Globus pallidus (tissue), 1 donor: ENCODE results near the gene MRM1.
"Not testable (repeated sequence)": the region's sequence is repeated elsewhere in the genome, so short reads cannot be mapped to it uniquely, and the experiment has no call there.

Source experiments
- DNase-seq: peaks from one replicate; pipeline ENCODE4 v3.0.0-alpha.2; 2015; ENCODE audit warnings: low spot score

MRM1 gene

DNA sequence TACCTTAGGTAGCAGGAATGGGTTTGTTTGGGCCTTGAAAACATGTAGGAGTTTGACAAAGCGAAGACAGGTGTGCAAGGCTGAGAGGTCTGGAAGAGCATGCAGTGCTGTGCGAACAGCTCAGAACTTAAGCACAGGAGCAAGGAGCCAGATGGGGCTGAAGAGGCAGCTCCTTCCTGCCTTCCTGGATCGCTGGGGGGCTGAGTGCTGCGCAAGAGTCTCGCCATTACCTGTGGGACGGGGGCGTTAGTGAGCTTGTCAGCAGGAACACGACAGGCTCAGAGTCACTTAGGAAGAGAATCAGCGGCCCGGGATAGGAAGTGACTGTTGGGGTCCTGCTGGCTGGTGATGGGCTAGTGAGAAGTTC, 464 bp upstream of the MRM1 start:
- no peak for DNase-seq

DNA sequence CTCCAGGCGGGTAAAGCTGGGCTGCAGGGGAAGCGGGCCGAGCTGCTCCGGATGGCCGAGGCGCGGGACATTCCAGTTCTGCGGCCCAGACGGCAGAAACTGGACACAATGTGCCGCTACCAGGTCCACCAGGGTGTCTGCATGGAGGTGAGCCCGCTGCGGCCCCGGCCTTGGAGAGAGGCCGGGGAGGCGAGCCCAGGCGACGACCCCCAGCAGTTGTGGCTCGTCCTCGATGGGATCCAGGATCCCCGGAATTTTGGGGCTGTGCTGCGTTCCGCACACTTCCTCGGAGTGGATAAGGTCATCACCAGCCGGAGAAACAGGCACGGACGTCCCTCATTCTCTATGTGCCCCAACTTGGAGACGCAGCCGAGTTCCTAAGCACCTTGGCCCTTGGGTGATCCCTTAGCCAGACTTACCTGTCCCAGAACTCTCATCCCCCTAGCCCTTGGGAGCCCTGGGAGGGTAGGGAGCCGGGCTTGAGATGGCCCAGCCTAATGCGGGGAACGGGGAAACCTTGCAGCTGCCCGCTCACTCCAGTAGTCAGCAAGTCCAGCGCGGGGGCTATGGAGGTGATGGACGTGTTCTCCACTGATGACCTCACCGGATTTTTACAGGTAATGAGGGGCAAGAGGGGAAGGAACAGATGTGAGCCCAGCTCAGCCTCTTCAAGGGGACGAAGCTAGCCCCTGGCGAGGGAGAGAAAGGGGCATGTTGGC, 806 bp downstream of the MRM1 start:
- DNase-seq: no peak

DNA sequence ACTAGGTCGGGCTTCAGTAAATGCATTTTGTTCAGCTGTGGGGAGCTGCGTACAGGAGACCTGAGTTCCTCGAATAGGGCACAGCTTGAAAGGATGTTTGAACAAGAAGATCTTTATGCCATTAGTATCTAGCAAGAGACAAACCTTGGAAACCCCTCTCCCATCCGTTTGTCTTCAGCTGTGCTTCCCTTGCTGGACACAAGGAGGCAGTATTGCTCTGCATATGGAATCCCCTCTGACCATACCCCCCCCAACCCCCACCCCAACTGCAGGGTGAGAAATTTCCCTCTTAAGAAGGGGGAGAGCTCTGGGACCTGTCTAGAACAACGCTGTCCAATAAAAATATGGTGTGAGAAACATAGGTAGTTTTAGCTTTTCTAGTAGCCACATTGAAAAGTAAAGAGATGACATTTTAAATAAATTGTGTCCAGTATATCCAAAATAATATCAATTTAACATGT, 1.6 kb downstream of the MRM1 start:
- peak; percentile 33 for DNase-seq

- not testable (repeated sequence) for DNase-seq
These were observed 3.6 kb downstream of the MRM1 start for GRCh38 chr17:36605028-36605427.

- DNase-seq: no peak
These were observed 6.9 kb downstream of the MRM1 start for GRCh38 chr17:36608280-36608679.

DNA sequence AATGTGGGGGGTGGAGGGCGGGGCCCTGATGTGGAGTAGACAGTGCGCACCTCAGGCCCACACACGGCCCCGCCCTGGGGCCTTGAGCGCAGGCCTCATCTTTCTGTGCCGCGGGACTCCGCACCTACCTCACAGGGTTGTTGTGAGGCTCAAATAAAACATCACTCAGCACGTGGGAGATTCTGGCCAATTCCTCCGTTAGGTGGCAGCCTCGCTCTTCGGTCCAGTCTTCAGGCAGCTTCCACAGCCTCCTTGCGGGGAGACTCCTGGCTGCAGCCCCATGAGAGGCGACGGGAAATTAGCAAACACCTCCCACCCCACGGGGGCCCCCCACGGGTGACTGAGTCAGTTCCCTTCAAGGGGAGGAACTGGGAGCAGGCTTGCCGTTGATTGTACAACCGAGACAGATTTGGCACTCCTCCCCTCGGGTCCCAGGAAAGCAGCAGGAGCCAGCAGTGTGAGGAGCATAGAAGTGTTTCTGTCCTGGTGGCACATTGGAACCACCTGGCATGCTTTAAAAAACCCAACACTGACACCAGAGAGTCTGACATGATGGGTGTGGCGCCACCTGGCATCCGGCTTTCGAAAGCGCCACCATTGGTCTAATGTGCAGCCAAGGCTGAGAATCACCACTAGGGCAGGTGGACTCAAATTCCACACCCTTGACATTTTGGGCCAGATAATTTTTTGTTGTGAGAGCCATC, 7.6 kb downstream of the MRM1 start:
- no peak for DNase-seq

- DNase-seq: no peak
These were observed 8.1 kb downstream of the MRM1 start for GRCh38 chr17:36609498-36609862.

DNA sequence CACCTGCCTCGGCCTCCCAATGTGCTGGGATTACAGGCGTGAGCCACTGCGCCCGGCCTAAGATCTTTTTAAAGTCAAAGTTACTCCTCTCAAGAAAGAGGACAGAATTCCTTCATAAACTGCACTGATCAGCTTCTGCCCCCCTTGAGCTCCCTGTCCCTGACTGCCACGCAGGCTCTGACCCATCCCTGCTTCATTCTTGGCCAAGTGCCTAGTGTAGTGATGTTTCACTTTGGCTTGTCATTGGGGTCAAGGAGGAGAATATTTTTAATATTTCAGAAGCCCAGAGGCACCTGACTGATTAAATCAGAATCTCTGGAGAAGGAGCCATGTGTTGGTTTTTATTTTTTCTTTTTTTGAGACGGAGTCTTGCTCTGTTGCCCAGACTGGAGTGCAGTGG, 9.1 kb downstream of the MRM1 start:
- no peak for DNase-seq

- no peak for DNase-seq
These were observed 10.1 kb downstream of the MRM1 start for GRCh38 chr17:36611345-36612072.

- DNase-seq: no peak
These were observed 10.9 kb downstream of the MRM1 start for GRCh38 chr17:36612323-36612722.

GRCh38 chr17:36613155-36613554, 11.8 kb downstream of the MRM1 start:
- DNase-seq: no peak

DNA sequence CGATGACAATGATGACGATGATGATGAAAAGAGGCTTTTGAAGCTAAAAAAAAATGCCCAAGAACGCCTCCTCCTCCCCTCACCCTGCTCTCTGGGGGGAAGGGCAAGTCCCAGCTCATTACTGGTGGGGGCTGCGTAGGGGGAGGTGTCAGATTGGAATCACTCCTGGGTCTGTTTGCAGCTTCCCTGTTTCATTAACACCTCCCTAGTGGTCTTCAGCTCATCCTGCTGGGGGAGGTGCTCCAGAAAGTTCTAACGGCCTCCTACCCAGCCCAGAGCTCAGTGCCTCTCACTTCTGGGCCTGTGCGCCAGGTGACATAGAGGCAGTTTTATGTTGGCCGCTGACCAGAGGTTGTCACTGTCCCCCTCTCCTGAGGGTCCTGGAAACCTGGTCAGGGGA, 12.7 kb downstream of the MRM1 start:
- no peak for DNase-seq

DNA sequence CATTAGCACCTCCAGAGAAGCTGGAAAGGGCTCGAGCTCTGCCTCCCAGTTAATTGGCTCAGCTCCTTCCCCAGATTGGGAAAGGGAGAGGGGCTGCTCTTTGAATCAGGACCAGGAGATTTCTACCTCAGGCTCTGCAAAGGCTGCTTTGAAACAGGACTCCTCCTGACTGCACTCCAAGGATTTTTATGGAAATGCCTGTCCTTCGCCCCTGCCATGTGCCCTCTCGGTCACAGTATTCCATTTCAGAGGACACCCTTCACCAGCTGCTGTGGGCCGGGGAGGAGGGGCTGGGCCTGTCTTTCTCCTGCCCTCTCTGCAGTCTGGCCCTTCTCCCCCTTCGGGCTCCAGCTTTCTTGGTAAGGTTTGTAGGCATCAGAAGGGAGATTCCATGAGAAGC, 13.6 kb downstream of the MRM1 start:
- DNase-seq: no peak

DNA sequence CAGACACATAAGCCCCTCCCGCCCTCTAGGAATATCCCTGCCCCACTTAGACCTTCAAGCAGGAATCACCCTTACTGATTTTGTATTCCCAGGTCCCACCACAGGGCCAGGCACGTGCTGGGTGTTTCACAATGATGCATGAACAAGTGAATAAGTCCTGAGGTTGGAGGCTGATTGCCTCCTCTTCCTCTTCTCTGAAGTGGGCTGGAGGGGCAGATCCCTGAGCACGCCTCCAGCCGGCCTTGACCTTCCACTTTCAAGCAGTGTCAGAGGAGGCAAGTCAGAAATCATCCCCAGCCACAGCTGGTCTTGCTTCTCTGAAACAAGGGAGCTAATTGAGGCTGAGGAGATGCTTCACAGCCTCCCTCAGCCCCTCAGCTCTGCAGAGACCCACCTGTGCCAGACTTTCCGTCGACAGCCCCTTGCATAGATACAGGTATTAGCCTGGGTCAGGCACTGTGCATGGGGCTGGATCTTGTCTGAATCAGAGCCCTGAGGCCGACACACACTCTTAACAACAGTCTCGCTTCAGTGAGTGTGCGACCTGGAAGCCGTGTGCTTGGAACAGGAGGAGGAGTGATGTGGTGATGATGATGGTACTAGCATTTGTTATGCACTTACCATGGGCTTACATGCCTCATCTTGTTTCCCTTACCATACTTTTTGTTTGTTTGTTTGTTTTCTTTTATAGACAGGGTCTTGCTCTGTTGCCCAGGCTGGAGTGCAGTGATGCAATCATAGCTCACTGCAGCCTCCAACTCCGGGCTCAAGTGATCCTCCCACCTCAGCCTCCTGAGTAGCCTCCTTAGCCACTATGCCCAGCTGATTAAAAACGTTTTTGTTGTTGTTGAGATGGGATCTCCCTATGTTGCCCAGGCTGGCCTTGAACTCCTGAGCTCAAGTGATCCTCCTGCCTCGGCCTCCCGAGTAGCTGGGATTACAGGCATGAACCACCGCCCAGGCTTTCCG, 15.0 kb downstream of the MRM1 start:
- no peak for DNase-seq

DNA sequence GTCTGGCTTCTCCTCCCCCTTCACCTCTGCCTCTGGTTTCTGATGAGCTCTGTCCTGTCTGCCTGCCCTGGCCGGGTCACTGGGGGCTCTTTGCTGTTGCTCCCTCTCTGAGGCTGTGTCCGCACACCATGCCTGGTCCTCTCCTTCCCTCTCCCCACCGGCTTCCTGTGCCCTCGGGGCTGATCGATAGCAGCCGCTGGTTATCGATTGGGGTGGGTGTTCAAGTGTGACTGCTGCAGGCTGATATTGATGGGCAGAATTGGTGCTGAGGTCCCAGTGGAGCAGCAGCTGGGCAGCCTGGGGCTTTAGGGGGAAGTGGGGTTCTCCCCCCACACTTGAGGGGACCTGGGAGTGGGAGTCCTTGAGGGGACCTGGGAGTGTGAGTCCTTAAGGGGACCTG, 16.4 kb downstream of the MRM1 start:
- no peak for DNase-seq

- DNase-seq: no peak
These were observed 21.9 kb downstream of the MRM1 start for GRCh38 chr17:36623281-36623680.

DNA sequence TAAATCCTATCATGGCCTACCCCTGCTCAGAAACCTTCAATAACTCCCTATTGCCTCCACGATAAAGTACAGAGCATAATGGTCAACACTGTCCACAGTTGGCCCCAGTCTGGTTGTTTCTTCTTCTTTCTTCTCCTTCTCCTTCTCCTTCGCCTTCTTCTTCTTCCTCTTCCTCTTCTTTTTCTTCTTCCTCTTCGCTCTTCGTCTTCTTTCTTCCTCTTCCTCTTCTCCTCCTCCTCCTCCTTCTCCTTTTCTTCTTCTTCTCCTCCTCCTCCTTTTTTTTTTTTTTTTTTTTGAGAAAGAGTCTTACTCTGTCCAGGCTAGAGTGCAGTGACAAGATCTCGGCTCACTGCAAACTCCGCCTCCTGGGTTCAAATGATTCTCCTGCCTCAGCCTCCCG, 23.8 kb downstream of the MRM1 start:
- no peak for DNase-seq

- no peak for DNase-seq
These were observed 25.7 kb downstream of the MRM1 start for GRCh38 chr17:36627101-36627500.

- no peak for DNase-seq
These were observed 27.2 kb downstream of the MRM1 start for GRCh38 chr17:36628576-36628975.

GRCh38 chr17:36629252-36629847, 28.0 kb downstream of the MRM1 start:
- peak; percentile 57 for DNase-seq

DNA sequence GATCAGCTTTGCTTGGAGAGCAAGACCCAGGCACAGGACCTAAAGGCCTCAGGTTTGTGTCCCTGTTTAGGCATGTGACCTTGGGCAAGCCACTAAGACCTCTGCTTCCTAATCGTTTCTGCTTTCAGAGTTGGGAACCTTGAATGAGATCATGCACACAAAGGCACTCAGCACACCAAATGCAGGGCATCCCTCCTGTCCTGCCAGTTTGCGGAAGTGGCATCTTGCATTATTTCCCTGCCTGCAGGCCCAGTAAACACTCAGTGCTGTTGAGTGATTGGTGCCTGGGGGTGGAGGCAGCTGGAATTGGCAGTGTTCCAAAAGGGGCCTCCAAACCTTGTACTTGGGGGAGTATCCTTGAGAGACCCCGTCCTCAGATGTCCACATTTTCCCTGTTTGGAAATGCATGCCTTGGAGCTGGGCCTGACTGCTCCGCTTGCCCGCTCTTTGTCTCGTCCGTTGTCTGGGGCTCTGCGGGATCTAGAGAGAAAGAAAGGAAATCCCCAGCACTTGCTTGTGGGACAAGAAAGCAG, 28.7 kb downstream of the MRM1 start:
- DNase-seq: no peak
